Testis (tissue), 3 donors: Measurements from ENCODE around the gene BCL6. TPM values are rescaled to one million over a fixed set of nuclear protein-coding genes. Genes with fewer than 3 reads are reported as not detected.

ENCODE experiments used
- DNase-seq: peaks from one replicate; pipeline ENCODE4 v3.0.0-alpha.2; 2019
- H3K27ac ChIP-seq, 2 donors: fragments of 200-600 bp; sonication (generic); one replicate each; pipeline ENCODE4 v1.5.1; 2019
- H3K27me3 ChIP-seq: fragments of 200-600 bp; sonication (generic); one replicate; pipeline ENCODE4 v1.5.1; 2019
- H3K36me3 ChIP-seq: fragments of 200-600 bp; sonication (generic); one replicate; pipeline ENCODE4 v1.5.1; 2017; ENCODE audit warnings: low read depth; ENCODE audit errors: missing control alignments
- H3K4me1 ChIP-seq: fragments of 200-600 bp; sonication (generic); one replicate; pipeline ENCODE4 v1.5.1; 2019
- H3K4me3 ChIP-seq, 2 donors: fragments of 200-600 bp; sonication (generic); one replicate each; pipeline ENCODE4 v1.5.1; 2017 to 2019
- H3K9me3 ChIP-seq: fragments of 200-600 bp; sonication (generic); one replicate; pipeline ENCODE4 v1.5.1; 2017
- POLR2A ChIP-seq: fragments of 450-650 bp; IDR thresholded peaks from one replicate; pipeline ENCODE4 v1.6.1; 2017; ENCODE audit warnings: antibody characterized with exemption, mild to moderate bottlenecking, moderate library complexity
- WGBS, 2 donors: methylation state at CpG; one replicate each; pipeline ENCODE4 v1.1.5; 2018; 5-methylcytosine and 5-hydroxymethylcytosine counted together
- intact Hi-C: fragments of 100-400 bp; cut with DNase I; formaldehyde crosslinking; loops from one replicate; pipeline ENCODE4 v1.15.1; 2023; ENCODE audit warnings: low total_unique reads
- polyA plus RNA-seq: library from polyadenylated mRNA; stranded (reverse); fragments of 350-450 nt; fragmentation: Illumina TruSeq; extraction: RNeasy Lipid Tissue Mini Kit (QIAGEN cat#74804); gene quantifications from one replicate; pipeline ENCODE4 v1.2.3, GENCODE V29; 2014; ENCODE audit warnings: low read depth, low replicate concordance; ENCODE audit not compliant: insufficient read depth
- total RNA-seq, 2 donors: library from RNA; depleted of rRNA; stranded (reverse); fragments of >200 nt; gene quantifications; one replicate each; pipeline ENCODE4 v1.2.3, GENCODE V29; 2016
- TF ChIP-seq, protein P1 (sequence below), 3 experiments: fragments of 450-650 bp in 2 of 3; fragments of 200-600 bp in 1 of 3; sonication (generic) in 1 of 3; IDR thresholded peaks; one replicate each; pipeline ENCODE4 v1.5.1; 2016 to 2019; ENCODE audit warnings: antibody characterized with exemption in 3 of 3, mild to moderate bottlenecking in 2 of 3, moderate library complexity in 1 of 3

Gene BCL6
- total and polyA plus RNA-seq, 3 donors from 2014 or later = 34.5 to 86.6 (median 74.0) TPM

DNA sequence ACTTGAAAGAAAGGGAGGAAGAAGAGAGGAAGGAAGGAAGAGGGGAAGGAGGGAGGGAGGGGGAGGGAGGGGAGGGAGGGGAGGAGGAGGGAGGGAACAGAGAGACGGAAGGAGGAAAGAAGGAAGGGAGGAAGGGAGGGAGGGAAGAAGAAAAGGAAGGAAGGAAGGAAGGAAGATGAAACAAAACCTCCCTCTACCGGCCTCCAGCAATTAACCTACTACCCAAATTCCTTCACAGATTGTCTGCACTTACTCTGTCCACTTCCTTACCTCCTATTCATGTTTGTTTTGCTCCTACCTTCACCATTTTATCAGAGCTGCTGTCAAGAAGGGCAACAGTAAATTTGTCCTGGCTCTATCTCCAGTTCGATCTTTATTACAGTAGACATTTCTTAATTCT is 44.6 kb upstream of the BCL6 start:
- H3K4me3 ChIP-seq = no peak overlapping the region
- H3K9me3 ChIP-seq = no peaks in the 10 kb centered on the region
- no peak for DNase-seq
- H3K36me3 ChIP-seq = no peaks in the 10 kb centered on the region
- WGBS, 2 donors = 71 to 77% methylated on average over 3 of the region's 3 CpGs
- H3K27ac ChIP-seq = no peak overlapping the region
- intact Hi-C loops = no loop called here
- H3K27me3 ChIP-seq = no peaks in the 10 kb centered on the region
- TF ChIP-seq POLR2A = no peak
- TF ChIP-seq, protein P1, sequence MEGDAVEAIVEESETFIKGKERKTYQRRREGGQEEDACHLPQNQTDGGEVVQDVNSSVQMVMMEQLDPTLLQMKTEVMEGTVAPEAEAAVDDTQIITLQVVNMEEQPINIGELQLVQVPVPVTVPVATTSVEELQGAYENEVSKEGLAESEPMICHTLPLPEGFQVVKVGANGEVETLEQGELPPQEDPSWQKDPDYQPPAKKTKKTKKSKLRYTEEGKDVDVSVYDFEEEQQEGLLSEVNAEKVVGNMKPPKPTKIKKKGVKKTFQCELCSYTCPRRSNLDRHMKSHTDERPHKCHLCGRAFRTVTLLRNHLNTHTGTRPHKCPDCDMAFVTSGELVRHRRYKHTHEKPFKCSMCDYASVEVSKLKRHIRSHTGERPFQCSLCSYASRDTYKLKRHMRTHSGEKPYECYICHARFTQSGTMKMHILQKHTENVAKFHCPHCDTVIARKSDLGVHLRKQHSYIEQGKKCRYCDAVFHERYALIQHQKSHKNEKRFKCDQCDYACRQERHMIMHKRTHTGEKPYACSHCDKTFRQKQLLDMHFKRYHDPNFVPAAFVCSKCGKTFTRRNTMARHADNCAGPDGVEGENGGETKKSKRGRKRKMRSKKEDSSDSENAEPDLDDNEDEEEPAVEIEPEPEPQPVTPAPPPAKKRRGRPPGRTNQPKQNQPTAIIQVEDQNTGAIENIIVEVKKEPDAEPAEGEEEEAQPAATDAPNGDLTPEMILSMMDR (IDR thresholded peaks at IDR 0.05) = no peak
- H3K4me1 ChIP-seq = no peaks in the 10 kb centered on the region

- no peaks in the 10 kb centered on the region for H3K27me3 ChIP-seq
- TF ChIP-seq POLR2A = no peak
- TF ChIP-seq, protein P1 (IDR thresholded peaks at IDR 0.05) = no peak
- no peaks in the 10 kb centered on the region for H3K4me1 ChIP-seq
- intact Hi-C loops = no loop called here
- 74 to 81% methylated on average over 5 of the region's 5 CpGs for WGBS, 2 donors
- no peaks in the 10 kb centered on the region for H3K9me3 ChIP-seq
- no peak overlapping the region for H3K4me3 ChIP-seq
- H3K36me3 ChIP-seq = no peaks in the 10 kb centered on the region
- no peak for DNase-seq
- no peak overlapping the region for H3K27ac ChIP-seq
Measured at GRCh38 chr3:187788984-187789857, 44.0 kb upstream of the BCL6 start.

GRCh38 chr3:187783098-187783497 is 37.8 kb upstream of the BCL6 start:
- TF ChIP-seq, protein P1 (IDR thresholded peaks at IDR 0.05) = no peak
- no peak for TF ChIP-seq POLR2A
- Histone ChIP-seq H3K4me3 (no peak overlapping the region), H3K36me3 (no peaks in the 10 kb centered on the region), H3K27me3 (no peaks in the 10 kb centered on the region), H3K4me1 (no peaks in the 10 kb centered on the region), H3K27ac (no peak overlapping the region), H3K9me3 (no peaks in the 10 kb centered on the region)
- intact Hi-C loops = no loop called here
- 40 to 61% methylated on average over 2 of the region's 2 CpGs for WGBS, 2 donors
- no peak for DNase-seq

DNA sequence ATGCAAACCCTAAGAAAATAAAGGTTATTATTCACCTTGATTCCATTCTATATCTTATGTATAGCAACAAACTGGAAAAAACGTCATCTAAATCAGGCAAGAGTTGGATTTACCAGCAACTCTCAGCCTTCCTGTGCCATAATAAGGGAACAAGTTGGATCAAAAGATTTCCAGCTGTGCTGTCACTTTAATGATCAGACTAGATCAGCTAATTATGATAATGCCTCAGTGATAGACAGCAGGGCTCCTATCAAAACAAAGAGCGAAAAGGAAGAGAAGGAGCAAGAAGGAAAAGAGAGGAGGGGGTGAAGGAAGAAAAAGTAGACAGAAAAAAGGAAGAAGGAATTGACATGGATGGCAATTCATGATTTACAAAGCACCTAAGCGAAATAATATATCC is 36.7 kb upstream of the BCL6 start:
- no peaks in the 10 kb centered on the region for H3K4me1 ChIP-seq
- no peak for TF ChIP-seq POLR2A
- TF ChIP-seq, protein P1 (IDR thresholded peaks at IDR 0.05) = no peak
- no peak overlapping the region for H3K4me3 ChIP-seq
- 85 to 93% methylated on average over 3 of the region's 3 CpGs for WGBS, 2 donors
- intact Hi-C loops = no loop called here
- no peak for DNase-seq
- no peaks in the 10 kb centered on the region for H3K27me3 ChIP-seq
- no peaks in the 10 kb centered on the region for H3K36me3 ChIP-seq
- no peak overlapping the region for H3K27ac ChIP-seq
- no peaks in the 10 kb centered on the region for H3K9me3 ChIP-seq

DNA sequence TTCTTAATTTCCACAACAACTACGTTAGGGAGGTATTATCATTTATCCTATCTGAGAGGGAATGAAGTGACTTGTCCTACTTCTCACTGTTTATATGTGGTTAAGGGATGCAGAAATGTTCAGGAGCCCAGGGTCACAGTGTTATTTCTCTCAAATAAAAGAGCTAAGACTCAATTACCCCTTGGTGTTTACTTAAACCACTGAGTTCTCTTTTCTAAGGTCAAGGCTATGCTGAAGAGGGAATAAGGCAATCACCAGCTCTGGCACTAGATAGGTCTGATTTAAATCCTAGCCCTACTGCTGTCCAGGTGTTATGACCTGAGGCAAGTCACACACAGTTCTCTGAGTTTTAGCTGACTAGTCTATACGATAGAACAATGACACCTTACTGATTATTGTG is 35.7 kb upstream of the BCL6 start:
- intact Hi-C loops = no loop called here
- DNase-seq = no peak
- Histone ChIP-seq H3K9me3 (no peaks in the 10 kb centered on the region), H3K27me3 (no peaks in the 10 kb centered on the region), H3K36me3 (no peaks in the 10 kb centered on the region), H3K4me1 (no peaks in the 10 kb centered on the region), H3K27ac (no peak overlapping the region), H3K4me3 (no peak overlapping the region)
- WGBS, 2 donors = 75 to 81% methylated on average over 2 of the region's 2 CpGs
- TF ChIP-seq, protein P1 (IDR thresholded peaks at IDR 0.05) = no peak
- no peak for TF ChIP-seq POLR2A
